IMR-90 (cell line): ENCODE data around the gene ZNF555. TPM values are rescaled to one million over a fixed set of nuclear protein-coding genes. Genes with fewer than 3 reads are reported as not detected.
"Not testable (repeated sequence)": the region's sequence is repeated elsewhere in the genome, so short reads cannot be mapped to it uniquely, and the experiment has no call there.

Experiments
- ATAC-seq: fragments of 200-7000 bp; cut with Tn5 transposase; 2 replicates; pipeline ENCODE4 v1.9.1; 2020; ENCODE audit warnings: low read depth, mild to moderate bottlenecking, moderate library complexity
- BruUV-seq: library from RNA; stranded (reverse); fragments of 400-500 nt; replicated peaks from 2 replicates; lab custom pipeline; 2021; lab: Mats Ljungman, UMichigan
- CTCF ChIA-PET: fragments of 300-600 bp; formaldehyde crosslinking; extraction: SDS; loops from one replicate; lab custom pipeline; 2021; ENCODE audit warnings: antibody characterized with exemption; lab: Yijun Ruan, JAX
- POLR2A ChIA-PET: fragments of 300-600 bp; sonication (Branson Sonifier 250); formaldehyde crosslinking; loops from one replicate; lab custom pipeline; 2022; ENCODE audit warnings: antibody characterized with exemption; ENCODE audit not compliant: unreplicated experiment; lab: Charles Lee
- DNase-seq: peaks from one replicate; pipeline ENCODE4 v3.0.0; 2013
- H2AFZ ChIP-seq: replicated peaks from 2 replicates; pipeline ENCODE3; 2013; ENCODE audit warnings: low read length, mild to moderate bottlenecking; ENCODE audit not compliant: poor library complexity
- H2AK5ac ChIP-seq: 2 replicates; pipeline ENCODE4 v1.6.1; 2013; ENCODE audit warnings: low read depth, low read length, inconsistent platforms
- H2AK9ac ChIP-seq: replicated peaks from 2 replicates; pipeline ENCODE3; 2013; ENCODE audit warnings: mild to moderate bottlenecking, low read depth, low read length, moderate library complexity; ENCODE audit not compliant: poor library complexity
- H2BK120ac ChIP-seq: 2 replicates; pipeline ENCODE4 v1.6.1; 2013; ENCODE audit warnings: low read depth, low read length, inconsistent platforms
- H2BK15ac ChIP-seq: 3 replicates; pipeline ENCODE4 v1.6.1; 2013; ENCODE audit warnings: low read depth, low read length, inconsistent platforms
- H2BK20ac ChIP-seq: 2 replicates; pipeline ENCODE4 v1.6.1; 2013; ENCODE audit warnings: low read depth, mild to moderate bottlenecking, inconsistent platforms, low read length, moderate library complexity
- H2BK5ac ChIP-seq: 2 replicates; pipeline ENCODE4 v1.6.1; 2013; ENCODE audit warnings: mild to moderate bottlenecking, low read depth, low read length, inconsistent platforms; ENCODE audit not compliant: poor library complexity, severe bottlenecking
- H3K14ac ChIP-seq: replicated peaks from 2 replicates; pipeline ENCODE4 v1.6.1; 2013; ENCODE audit warnings: low read depth, low read length, inconsistent platforms
- H3K18ac ChIP-seq: 2 replicates; pipeline ENCODE4 v1.6.1; 2013; ENCODE audit warnings: low read depth, low read length, control low read depth
- H3K23ac ChIP-seq: 2 replicates; pipeline ENCODE4 v1.6.1; 2013; ENCODE audit warnings: low read depth, low read length, inconsistent platforms
- H3K27ac ChIP-seq: 2 replicates; pipeline ENCODE4 v1.5.1; 2013; ENCODE audit warnings: mild to moderate bottlenecking, control low read depth, low read length; ENCODE audit not compliant: insufficient read depth
- H3K27me3 ChIP-seq: 2 replicates; pipeline ENCODE4 v1.6.1; 2013; ENCODE audit warnings: low read length; ENCODE audit not compliant: control insufficient read depth, insufficient read depth
- H3K36me3 ChIP-seq: 2 replicates; pipeline ENCODE4 v1.6.1; 2013; ENCODE audit warnings: low read length, mixed read lengths; ENCODE audit not compliant: control insufficient read depth, insufficient read depth
- H3K4ac ChIP-seq: 2 replicates; pipeline ENCODE4 v1.6.1; 2013; ENCODE audit warnings: low read depth, low read length, inconsistent platforms
- H3K4me1 ChIP-seq: 2 replicates; pipeline ENCODE4 v1.6.1; 2013; ENCODE audit warnings: low read length, mixed read lengths; ENCODE audit not compliant: control insufficient read depth, insufficient read depth
- H3K4me2 ChIP-seq: 2 replicates; pipeline ENCODE4 v1.6.1; 2013; ENCODE audit warnings: low read depth, mild to moderate bottlenecking, control low read depth, low read length, moderate library complexity
- H3K4me3 ChIP-seq: 2 replicates; pipeline ENCODE4 v1.5.1; 2013; ENCODE audit warnings: low read depth, mild to moderate bottlenecking, control low read depth, low read length, moderate library complexity; ENCODE audit not compliant: insufficient read depth
- H3K56ac ChIP-seq: 2 replicates; pipeline ENCODE4 v1.6.1; 2013; ENCODE audit warnings: low read length, inconsistent platforms; ENCODE audit not compliant: insufficient read depth; ENCODE audit errors: extremely low read depth
- H3K79me1 ChIP-seq, 2 experiments: 2 replicates each; pipeline ENCODE4 v1.6.1; 2013; ENCODE audit warnings: low read length in 2 of 2, inconsistent platforms in 1 of 2, low read depth in 1 of 2
- H3K9ac ChIP-seq: 2 replicates; pipeline ENCODE4 v1.6.1; 2013; ENCODE audit warnings: low read depth, low read length, control low read depth
- H3K9me1 ChIP-seq: 2 replicates; pipeline ENCODE4 v1.6.1; 2013; ENCODE audit warnings: low read length, inconsistent platforms; ENCODE audit not compliant: insufficient read depth
- H3K9me3 ChIP-seq: 2 replicates; pipeline ENCODE4 v1.6.1; 2013; ENCODE audit warnings: low read length; ENCODE audit not compliant: control insufficient read depth, insufficient read depth
- H4K20me1 ChIP-seq: 2 replicates; pipeline ENCODE4 v1.6.1; 2013; ENCODE audit warnings: low read length, inconsistent platforms; ENCODE audit not compliant: insufficient read depth
- H4K5ac ChIP-seq: 2 replicates; pipeline ENCODE4 v1.6.1; 2013; ENCODE audit warnings: mild to moderate bottlenecking, low read depth, low read length, control low read depth
- H4K8ac ChIP-seq, 2 experiments: 2 replicates each; pipeline ENCODE4 v1.6.1; 2013; ENCODE audit warnings: low read depth in 2 of 2, low read length in 2 of 2, control low read depth in 1 of 2, inconsistent platforms in 1 of 2
- H4K91ac ChIP-seq: 2 replicates; pipeline ENCODE4 v1.6.1; 2013; ENCODE audit warnings: low read depth, low read length, inconsistent platforms; ENCODE audit not compliant: insufficient read depth
- WGBS, 2 experiments: methylation state at CpG; one replicate each; pipeline versions ENCODE4 v1.1.5 to v1.1.7; 2013; ENCODE audit warnings: missing lambda C conversion rate in 2 of 2; ENCODE audit not compliant: insufficient read length in 1 of 2; ENCODE audit errors: extremely low coverage in 2 of 2; 5-methylcytosine and 5-hydroxymethylcytosine counted together
- dilution Hi-C: fragments of 300-500 bp; cut with HindIII; formaldehyde crosslinking; loops from one replicate; pipeline ENCODE4 v1.14.3; 2018; ENCODE audit warnings: low sequenced_read_pairs; ENCODE audit not compliant: unreplicated experiment
- in situ Hi-C: fragments of 300-500 bp; cut with MboI; formaldehyde crosslinking; loops from 3 replicates; pipeline ENCODE4 v1.14.3; 2019; ENCODE audit warnings: low sequenced_read_pairs, inconsistent platforms, mixed read lengths
- intact Hi-C: fragments of 100-400 bp; cut with micrococcal nuclease; formaldehyde crosslinking; loops from 2 replicates; pipeline ENCODE4 v1.10.0; 2022
- polyA plus RNA-seq, 3 experiments: library from polyadenylated mRNA; depleted of rRNA; stranded (reverse); fragments of >200 nt; gene quantifications; 2 replicates each; pipeline ENCODE4 v1.2.3, GENCODE V29; 2012; ENCODE audit warnings: low replicate concordance in 1 of 3
- total RNA-seq: library from RNA; depleted of rRNA; stranded (reverse); fragments of >200 nt; gene quantifications from 2 replicates; pipeline ENCODE4 v1.2.3, GENCODE V29; 2012

Gene ZNF555
- total and polyA plus RNA-seq, 2 of the 4 experiments (the other 2 are of a cell fraction) = 2.8 to 9.7 TPM

- ATAC-seq, H3K4me2 ChIP-seq, H3K27ac ChIP-seq, in situ Hi-C loops, H4K91ac ChIP-seq, H3K36me3 ChIP-seq, H3K14ac ChIP-seq, POLR2A ChIA-PET, H3K9me3 ChIP-seq, H4K8ac ChIP-seq, dilution Hi-C loops, H3K4me1 ChIP-seq, H3K23ac ChIP-seq, H3K9ac ChIP-seq, H3K9me1 ChIP-seq, intact Hi-C loops, H2AK5ac ChIP-seq, H3K56ac ChIP-seq, H4K20me1 ChIP-seq, BruUV-seq, H2BK5ac ChIP-seq, H2AK9ac ChIP-seq, H4K5ac ChIP-seq, H2BK20ac ChIP-seq, CTCF ChIA-PET, H3K4ac ChIP-seq, H3K18ac ChIP-seq, H2BK120ac ChIP-seq, H2AFZ ChIP-seq, H3K27me3 ChIP-seq, H3K4me3 ChIP-seq, H2BK15ac ChIP-seq: not testable (repeated sequence)
- peak; percentile 11 for DNase-seq
- peaks cover 6 to 11% of the 10 kb centered on the region in 2 experiments; a peak in 2 of 4 replicates for H3K79me1 ChIP-seq
- 51% methylated on average over 7 of the region's 22 CpGs; no CpG with 5 or more reads in 1 of the 2 experiments for WGBS, 2 experiments
Measured at GRCh38 chr19:2817237-2817829, 23.9 kb upstream of the ZNF555 start.
